Right renal cortex interstitium (tissue), 3 donors: ENCODE measurements around the gene NR4A3. TPM values are rescaled to one million over a fixed set of nuclear protein-coding genes. Genes with fewer than 3 reads are reported as not detected.

Experiments used
- polyA plus RNA-seq, 3 donors: library from polyadenylated mRNA; unstranded; fragments of 120-200 nt; gene quantifications; one replicate each; pipeline ENCODE4 v1.2.1, GENCODE V29; 2013; ENCODE audit not compliant: insufficient read length in 3 of 3

The NR4A3 gene
- polyA plus RNA-seq, 3 donors = 0.44 to 0.46 (median 0.45) TPM

Other genes starting within 250 kb of the NR4A3 start
- gene STX17, start 84.8 kb downstream of the NR4A3 start, polyA plus RNA-seq = 10 to 100 TPM; 27.0 to 31.7 (median 28.5) TPM